ENCODE results near the gene CDKL5.

CDKL5 gene

DNA sequence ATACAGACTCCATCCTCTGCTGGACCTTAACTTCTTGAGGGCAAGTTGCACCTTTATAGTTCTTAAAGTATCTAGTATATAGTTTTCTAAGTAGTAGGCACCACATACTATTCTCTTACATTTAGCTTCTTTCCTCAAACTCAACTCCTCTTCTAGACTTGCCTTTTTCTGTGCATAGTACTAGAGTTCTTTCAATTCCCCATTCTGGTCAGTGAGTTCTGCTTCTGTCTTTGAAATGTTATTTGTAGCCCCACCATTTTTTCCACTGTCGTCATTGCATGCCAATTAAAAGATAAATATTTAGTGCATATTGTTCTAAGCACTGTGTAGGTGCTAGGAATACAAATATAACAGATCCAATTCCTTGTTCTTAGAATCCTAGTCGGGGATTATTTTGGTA, 31.6 kb downstream of the CDKL5 start:
- no peak for DNase-seq (ENCODE audit: low spot score)

GRCh38 chrX:18461431-18461830, 36.0 kb downstream of the CDKL5 start:
- DNase-seq (ENCODE audit: low spot score), result no peak

- no peak for DNase-seq (ENCODE audit: low spot score)
Measured at GRCh38 chrX:18464499-18464898, 39.1 kb downstream of the CDKL5 start.

- DNase-seq (ENCODE audit: low spot score), result no peak
Measured at GRCh38 chrX:18465051-18465450, 39.6 kb downstream of the CDKL5 start.

- DNase-seq (ENCODE audit: low spot score), result no peak
Measured at GRCh38 chrX:18468599-18468998, 43.2 kb downstream of the CDKL5 start.

DNA sequence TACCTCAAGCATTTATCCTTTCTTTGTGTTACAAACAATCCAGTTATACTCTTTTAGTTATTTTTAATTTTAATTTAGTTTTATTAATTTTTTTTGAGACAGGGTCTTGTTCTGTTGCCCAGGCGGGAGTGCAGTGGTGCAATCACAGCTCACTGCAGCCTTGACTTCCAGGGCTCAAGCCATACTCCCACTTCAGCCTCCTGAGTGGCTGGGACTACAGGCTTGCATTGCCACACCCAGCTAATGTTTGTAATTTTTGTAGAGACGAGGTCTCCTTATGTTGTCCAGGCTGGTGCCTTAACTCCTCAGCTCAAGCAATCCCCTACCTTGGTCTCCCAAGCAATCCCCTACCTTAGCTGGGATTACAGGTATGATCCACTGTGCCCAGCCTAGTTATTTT, 45.9 kb downstream of the CDKL5 start:
- DNase-seq (ENCODE audit: low spot score), result no peak

DNA sequence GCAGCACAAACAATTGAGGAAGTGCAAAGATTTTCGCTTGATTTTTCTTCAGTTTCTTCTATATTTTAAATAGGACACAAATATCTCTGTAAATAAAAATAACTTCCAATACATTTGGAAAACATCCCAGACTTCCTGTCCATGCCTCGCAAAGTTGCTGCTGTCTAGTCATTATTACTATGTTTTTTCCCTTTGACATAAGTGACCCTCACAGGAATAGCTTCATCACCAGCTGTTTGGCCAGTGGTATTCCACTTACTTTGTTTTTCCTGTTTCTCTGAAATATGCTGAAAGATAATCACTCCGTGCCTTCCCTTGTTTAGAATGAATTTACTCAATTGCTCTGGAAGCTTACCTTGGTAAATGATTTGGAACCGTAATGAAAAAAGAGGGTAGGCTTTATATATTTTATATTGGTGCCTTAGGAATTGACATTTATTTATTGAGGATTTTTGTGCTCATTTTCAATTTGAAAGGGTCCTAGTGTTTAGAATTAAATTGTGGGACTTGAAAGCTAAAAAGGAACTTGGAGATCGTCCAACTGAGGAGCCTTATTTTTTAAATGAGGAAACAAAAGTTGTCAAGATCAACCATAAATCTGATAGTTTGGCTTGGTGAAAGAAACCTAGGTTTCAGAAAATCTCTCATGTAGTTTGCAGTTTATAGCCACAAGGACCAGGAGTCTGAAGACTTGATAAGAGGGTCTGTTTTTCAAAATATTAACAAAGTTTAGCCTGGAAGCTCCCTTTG, 65.6 kb downstream of the CDKL5 start:
- no peak for DNase-seq (ENCODE audit: low spot score)

DNA sequence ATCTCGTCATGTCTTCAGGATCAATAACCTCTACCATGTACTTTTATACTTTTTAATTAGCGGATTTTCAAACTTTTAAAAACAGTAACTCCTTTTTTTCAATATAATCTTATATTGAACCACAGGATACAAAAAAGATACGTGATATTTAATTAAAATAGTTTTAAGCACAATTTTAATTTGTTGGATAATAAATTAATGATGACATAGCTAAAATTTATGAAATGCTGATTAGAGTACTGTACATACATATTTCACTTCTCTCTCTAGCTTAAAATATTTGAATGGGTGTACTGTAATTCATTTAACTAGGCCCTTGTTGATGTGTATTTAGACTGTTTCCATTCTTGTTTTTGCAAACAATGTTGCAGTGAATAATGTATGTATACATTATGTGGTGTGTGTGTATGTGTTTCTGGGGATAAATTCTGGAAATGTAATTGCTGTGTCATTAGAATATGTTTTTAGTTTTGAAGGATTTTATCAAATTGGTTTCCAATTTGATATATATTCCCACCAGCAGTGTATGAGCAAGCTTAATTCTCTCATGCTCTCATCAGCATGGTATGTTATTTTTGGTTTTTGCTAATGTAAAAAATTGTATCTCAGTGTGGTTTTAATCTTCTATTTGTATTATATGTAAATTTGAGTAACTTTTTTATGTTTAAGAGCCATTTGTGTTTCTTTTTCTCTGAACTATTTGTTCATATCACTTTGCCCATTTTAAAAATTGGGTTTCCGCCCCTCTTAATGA, 66.4 kb downstream of the CDKL5 start:
- DNase-seq (ENCODE audit: low spot score), result no peak

GRCh38 chrX:18534949-18535348, 109.5 kb downstream of the CDKL5 start:
- no peak for DNase-seq (ENCODE audit: low spot score)

DNA sequence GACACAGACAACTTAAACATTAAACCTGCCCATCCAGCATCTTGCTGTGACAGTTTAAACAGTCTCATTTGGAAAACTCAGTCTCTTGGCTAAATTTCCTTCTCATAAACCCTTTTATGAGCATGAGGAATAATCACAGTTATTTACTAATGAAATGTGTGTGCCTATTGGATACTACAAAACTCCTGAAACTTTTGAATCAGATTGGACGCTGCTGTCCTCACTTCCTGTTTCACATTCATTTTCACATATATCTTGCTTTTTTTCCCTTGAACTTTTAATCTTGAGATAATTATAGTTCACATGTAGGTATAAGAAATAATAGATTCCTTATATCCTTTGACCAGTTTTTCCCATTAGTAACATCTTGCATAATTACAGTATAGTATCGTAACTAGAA, 111.7 kb downstream of the CDKL5 start:
- DNase-seq (ENCODE audit: low spot score), result no peak

- DNase-seq (ENCODE audit: low spot score), result no peak
Measured at GRCh38 chrX:18537524-18537923, 112.1 kb downstream of the CDKL5 start.

DNA sequence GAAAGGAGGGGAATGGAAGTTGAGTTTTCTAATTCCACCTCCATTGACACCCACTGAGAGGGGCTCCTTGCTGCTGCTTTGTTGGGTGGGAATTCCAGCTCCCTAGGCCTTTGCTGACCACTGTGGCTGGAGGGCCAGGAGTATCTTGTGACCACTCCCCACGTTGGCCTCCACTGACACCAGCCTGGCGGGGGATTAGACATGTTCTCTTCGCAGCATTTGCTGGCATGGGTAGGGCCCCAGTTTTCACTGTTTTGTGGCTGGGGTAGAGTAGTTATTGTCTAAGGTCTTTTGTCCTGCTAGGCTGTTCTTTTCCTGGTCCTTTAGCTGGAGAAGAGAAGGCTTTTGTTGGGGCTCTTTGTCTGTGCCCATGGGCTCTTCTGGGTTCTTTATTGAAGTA, 116.7 kb downstream of the CDKL5 start:
- no peak for DNase-seq (ENCODE audit: low spot score)

DNA sequence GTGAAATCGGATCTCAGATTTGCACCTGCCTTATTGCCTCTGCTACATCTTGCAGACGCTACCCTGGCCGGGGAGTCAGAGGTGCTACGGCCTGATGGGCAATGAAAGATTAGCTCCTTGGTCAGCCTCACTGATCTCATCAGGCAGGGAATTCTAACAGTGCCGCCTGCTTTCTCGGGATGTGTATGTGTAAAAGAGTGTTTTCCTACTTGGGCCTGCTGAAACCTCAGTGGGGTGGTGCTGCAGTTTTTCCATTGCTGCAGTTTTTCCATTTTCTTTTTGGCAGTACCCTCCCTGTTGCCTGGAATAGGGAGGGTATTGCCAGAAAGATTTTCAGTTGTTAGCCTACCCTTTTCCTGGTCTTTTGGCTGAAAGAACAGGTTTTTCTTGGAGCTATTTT, 117.5 kb downstream of the CDKL5 start:
- DNase-seq (ENCODE audit: low spot score), result no peak

- no peak for DNase-seq (ENCODE audit: low spot score)
Measured at GRCh38 chrX:18543738-18544137, 118.3 kb downstream of the CDKL5 start.

DNA sequence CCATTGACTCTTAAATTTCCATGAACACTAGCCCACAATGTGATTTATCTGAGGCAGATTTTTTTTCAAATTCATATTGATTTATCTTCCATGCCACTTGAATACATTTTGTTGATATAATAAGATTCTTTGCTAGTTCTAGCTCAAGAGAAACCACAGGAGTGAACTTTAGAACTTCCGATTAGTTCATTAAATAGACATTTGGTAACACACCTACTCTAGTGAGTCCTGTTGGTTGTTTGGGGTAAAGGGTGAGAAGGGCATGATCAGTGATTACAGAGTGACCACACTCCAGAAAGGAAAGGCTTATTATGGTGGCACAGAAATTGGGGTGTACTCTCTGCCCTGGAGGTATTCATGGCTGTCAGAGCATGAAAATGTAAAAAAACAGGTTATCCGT, 120.4 kb downstream of the CDKL5 start:
- DNase-seq (ENCODE audit: low spot score), result no peak

GRCh38 chrX:18548996-18549395, 123.6 kb downstream of the CDKL5 start:
- DNase-seq (ENCODE audit: low spot score), result no peak

GRCh38 chrX:18549643-18550042, 124.2 kb downstream of the CDKL5 start:
- DNase-seq (ENCODE audit: low spot score), result no peak

- DNase-seq (ENCODE audit: low spot score), result no peak
Measured at GRCh38 chrX:18557879-18558278, 132.5 kb downstream of the CDKL5 start.

GRCh38 chrX:18558799-18559198, 133.4 kb downstream of the CDKL5 start:
- DNase-seq (ENCODE audit: low spot score), result no peak

DNA sequence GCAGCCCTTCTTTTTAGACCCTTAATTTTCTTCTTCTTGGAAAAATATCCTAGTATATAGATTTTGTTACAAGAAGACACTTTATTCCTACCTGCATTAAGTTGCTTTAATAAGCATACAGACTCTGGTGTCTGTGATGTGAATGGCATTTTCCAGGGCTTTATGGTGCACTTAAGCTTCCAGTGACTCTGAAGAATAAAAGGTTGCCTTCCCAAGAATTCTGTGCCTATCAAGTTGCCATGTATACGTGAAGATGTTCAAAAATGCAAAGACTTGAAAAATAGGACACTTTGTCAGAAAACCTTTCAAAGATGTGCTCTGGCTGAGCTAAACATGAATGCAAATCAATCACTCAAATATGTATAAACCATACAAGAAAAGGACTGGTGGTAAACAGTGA, 135.6 kb downstream of the CDKL5 start:
- no peak for DNase-seq (ENCODE audit: low spot score)

DNA sequence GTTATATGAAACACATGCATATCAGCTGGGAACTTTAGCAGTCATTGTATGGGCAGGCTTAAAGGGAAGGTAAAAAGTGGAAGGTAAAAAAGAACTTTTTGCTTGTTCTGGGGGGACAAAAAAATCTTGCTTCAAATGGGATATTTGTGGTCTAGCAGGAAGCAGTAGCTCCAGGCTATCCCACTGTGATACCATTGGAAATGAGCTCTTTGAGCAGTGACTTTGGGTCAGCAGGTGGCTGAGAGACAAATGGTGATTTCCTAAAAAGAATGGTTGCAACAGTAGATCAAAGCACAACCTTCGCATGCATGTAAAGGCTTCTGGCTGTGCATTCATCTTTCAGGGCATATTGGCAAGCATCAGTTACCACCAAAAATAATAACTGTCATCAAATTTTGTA, 140.3 kb downstream of the CDKL5 start:
- DNase-seq (ENCODE audit: low spot score), result no peak

GRCh38 chrX:18566748-18567147, 141.3 kb downstream of the CDKL5 start:
- DNase-seq (ENCODE audit: low spot score), result no peak

- no peak for DNase-seq (ENCODE audit: low spot score)
Measured at GRCh38 chrX:18573556-18573955, 148.1 kb downstream of the CDKL5 start.

GRCh38 chrX:18574591-18574990, 149.2 kb downstream of the CDKL5 start:
- peak; percentile 4 for DNase-seq (ENCODE audit: low spot score)

Data from RKO (cell line).